Testis (tissue), 3 donors: ENCODE results near the gene SART3. TPM values are rescaled to one million over a fixed set of nuclear protein-coding genes. Genes with fewer than 3 reads are reported as not detected.

Experiments
- DNase-seq: peaks from one replicate; pipeline ENCODE4 v3.0.0-alpha.2; 2019
- H3K27ac ChIP-seq, 2 donors: fragments of 200-600 bp; sonication (generic); one replicate each; pipeline ENCODE4 v1.5.1; 2019
- H3K27me3 ChIP-seq: fragments of 200-600 bp; sonication (generic); one replicate; pipeline ENCODE4 v1.5.1; 2019
- H3K36me3 ChIP-seq: fragments of 200-600 bp; sonication (generic); one replicate; pipeline ENCODE4 v1.5.1; 2017; ENCODE audit warnings: low read depth; ENCODE audit errors: missing control alignments
- H3K4me1 ChIP-seq: fragments of 200-600 bp; sonication (generic); one replicate; pipeline ENCODE4 v1.5.1; 2019
- H3K4me3 ChIP-seq, 2 donors: fragments of 200-600 bp; sonication (generic); one replicate each; pipeline ENCODE4 v1.5.1; 2017 to 2019
- H3K9me3 ChIP-seq: fragments of 200-600 bp; sonication (generic); one replicate; pipeline ENCODE4 v1.5.1; 2017
- CTCF ChIP-seq, 3 experiments: fragments of 450-650 bp in 2 of 3; fragments of 200-600 bp in 1 of 3; sonication (generic) in 1 of 3; IDR thresholded peaks; one replicate each; pipeline ENCODE4 v1.5.1; 2016 to 2019; ENCODE audit warnings: antibody characterized with exemption in 3 of 3, mild to moderate bottlenecking in 2 of 3, moderate library complexity in 1 of 3
- POLR2A ChIP-seq: fragments of 450-650 bp; IDR thresholded peaks from one replicate; pipeline ENCODE4 v1.6.1; 2017; ENCODE audit warnings: antibody characterized with exemption, mild to moderate bottlenecking, moderate library complexity
- WGBS, 2 donors: methylation state at CpG; one replicate each; pipeline ENCODE4 v1.1.5; 2018; 5-methylcytosine and 5-hydroxymethylcytosine counted together
- intact Hi-C: fragments of 100-400 bp; cut with DNase I; formaldehyde crosslinking; loops from one replicate; pipeline ENCODE4 v1.15.1; 2023; ENCODE audit warnings: low total_unique reads
- polyA plus RNA-seq: library from polyadenylated mRNA; stranded (reverse); fragments of 350-450 nt; fragmentation: Illumina TruSeq; extraction: RNeasy Lipid Tissue Mini Kit (QIAGEN cat#74804); gene quantifications from one replicate; pipeline ENCODE4 v1.2.3, GENCODE V29; 2014; ENCODE audit warnings: low read depth, low replicate concordance; ENCODE audit not compliant: insufficient read depth
- total RNA-seq, 2 donors: library from RNA; depleted of rRNA; stranded (reverse); fragments of >200 nt; gene quantifications; one replicate each; pipeline ENCODE4 v1.2.3, GENCODE V29; 2016

Gene SART3
- total and polyA plus RNA-seq, 3 donors from 2014 or later: 48.6 to 116 (median 115) TPM

GRCh38 chr12:108600702-108601007 lies 39.7 kb upstream of the SART3 start:
- DNase-seq: no peak
- no peaks in the 10 kb centered on the region for H3K36me3 ChIP-seq

GRCh38 chr12:108599948-108600701 lies 39.2 kb upstream of the SART3 start:
- Histone ChIP-seq H3K4me3 (no peak overlapping the region), H3K27me3 (no peaks in the 10 kb centered on the region), H3K4me1 (no peaks in the 10 kb centered on the region), H3K27ac (no peak overlapping the region), H3K9me3 (no peaks in the 10 kb centered on the region), H3K36me3 (no peaks in the 10 kb centered on the region)
- DNase-seq: no peak
- intact Hi-C loops: no loop called here
- no peak for TF ChIP-seq CTCF (IDR thresholded peaks at IDR 0.05)
- TF ChIP-seq POLR2A: no peak
- 79 to 91% methylated on average over 10 of the region's 10 CpGs for WGBS, 2 donors

More at GRCh38 chr12:108600702-108601007, 39.7 kb upstream of the SART3 start:
- H3K4me1 ChIP-seq: no peaks in the 10 kb centered on the region
- H3K4me3 ChIP-seq: no peak overlapping the region
- TF ChIP-seq CTCF (IDR thresholded peaks at IDR 0.05) (no peak), POLR2A (no peak)
- H3K27me3 ChIP-seq: no peaks in the 10 kb centered on the region
- H3K27ac ChIP-seq: no peak overlapping the region
- 83 to 85% methylated on average over 4 of the region's 4 CpGs for WGBS, 2 donors
- H3K9me3 ChIP-seq: no peaks in the 10 kb centered on the region
- intact Hi-C loops: no loop called here

GRCh38 chr12:108599541-108599940 lies 38.6 kb upstream of the SART3 start:
- Histone ChIP-seq H3K4me3 (no peak overlapping the region), H3K4me1 (no peaks in the 10 kb centered on the region), H3K27ac (no peak overlapping the region), H3K27me3 (no peaks in the 10 kb centered on the region), H3K36me3 (no peaks in the 10 kb centered on the region), H3K9me3 (no peaks in the 10 kb centered on the region)
- WGBS, 2 donors: 84 to 85% methylated on average over 5 to 6 of the region's 6 CpGs
- no peak for DNase-seq
- TF ChIP-seq CTCF (IDR thresholded peaks at IDR 0.05) (no peak), POLR2A (no peak)
- intact Hi-C loops: no loop called here

- no peaks in the 10 kb centered on the region for H3K36me3 ChIP-seq
- H3K4me3 ChIP-seq: no peak overlapping the region
- no peaks in the 10 kb centered on the region for H3K27me3 ChIP-seq
- 89 to 93% methylated on average over 11 of the region's 11 CpGs for WGBS, 2 donors
- H3K27ac ChIP-seq: no peak overlapping the region
- no peaks in the 10 kb centered on the region for H3K9me3 ChIP-seq
- no peak for TF ChIP-seq CTCF (IDR thresholded peaks at IDR 0.05)
- TF ChIP-seq POLR2A: no peak
- H3K4me1 ChIP-seq: no peaks in the 10 kb centered on the region
- DNase-seq: no peak
- intact Hi-C loops: no loop called here
Measured at GRCh38 chr12:108598553-108599250, 37.7 kb upstream of the SART3 start.
